Activated CD4-positive, alpha-beta T cell treated with anti-CD3 and anti-CD28 coated beads for 24 hours (primary cell): ENCODE results near the gene TP53I13.

Experiments used
- DNase-seq, 2 donors: peaks; one replicate each; pipeline ENCODE4 v3.0.0-alpha.2; 2020; ENCODE audit warnings: low read depth in 2 of 2

The TP53I13 gene

DNA sequence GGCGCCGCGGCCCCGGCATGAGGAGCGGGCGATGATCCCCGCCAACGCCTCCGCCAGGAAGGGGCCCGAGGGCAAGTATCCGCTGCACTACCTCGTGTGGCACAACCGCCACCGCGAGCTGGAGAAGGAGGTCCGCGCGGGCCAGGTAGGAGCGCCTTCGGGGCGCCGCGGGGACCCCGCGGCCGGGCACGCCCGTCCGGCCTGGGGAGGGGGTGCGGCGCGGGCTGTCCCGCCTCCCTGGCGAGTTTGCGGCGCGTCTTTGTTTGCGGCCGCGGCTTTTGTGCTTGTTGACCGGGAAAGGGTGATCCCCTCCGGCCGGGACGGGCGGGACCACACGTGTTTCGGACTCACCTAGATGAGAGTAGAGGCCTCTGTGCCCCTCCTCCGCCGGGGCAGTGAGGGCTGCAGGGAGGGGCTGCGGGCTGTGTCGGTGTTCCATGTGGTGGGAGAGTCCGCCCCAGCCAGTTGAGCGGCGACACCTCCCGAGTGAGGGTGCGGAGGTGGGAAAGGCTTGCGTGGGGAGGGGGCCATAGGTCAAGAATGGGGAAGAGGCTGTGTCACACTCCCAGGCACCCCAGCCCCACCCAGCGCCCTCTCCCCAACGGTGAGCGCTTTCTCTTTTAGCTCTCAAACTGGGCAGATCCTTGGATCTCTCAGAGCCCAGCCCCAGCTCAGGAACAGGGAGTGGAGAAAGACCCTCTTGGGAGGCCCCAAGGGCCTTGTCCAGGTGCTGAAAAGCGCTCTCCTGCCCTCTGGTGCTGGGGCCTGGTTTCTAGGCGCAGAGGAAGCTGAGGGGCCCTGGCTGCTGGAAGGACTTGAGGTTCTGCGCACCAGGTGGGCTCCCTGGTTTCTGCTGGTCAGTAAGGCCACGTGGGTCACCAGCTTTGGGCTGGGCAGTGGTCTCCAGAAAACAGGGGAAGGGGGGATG, 25.4 kb downstream of the TP53I13 start:
- no peak for DNase-seq

DNA sequence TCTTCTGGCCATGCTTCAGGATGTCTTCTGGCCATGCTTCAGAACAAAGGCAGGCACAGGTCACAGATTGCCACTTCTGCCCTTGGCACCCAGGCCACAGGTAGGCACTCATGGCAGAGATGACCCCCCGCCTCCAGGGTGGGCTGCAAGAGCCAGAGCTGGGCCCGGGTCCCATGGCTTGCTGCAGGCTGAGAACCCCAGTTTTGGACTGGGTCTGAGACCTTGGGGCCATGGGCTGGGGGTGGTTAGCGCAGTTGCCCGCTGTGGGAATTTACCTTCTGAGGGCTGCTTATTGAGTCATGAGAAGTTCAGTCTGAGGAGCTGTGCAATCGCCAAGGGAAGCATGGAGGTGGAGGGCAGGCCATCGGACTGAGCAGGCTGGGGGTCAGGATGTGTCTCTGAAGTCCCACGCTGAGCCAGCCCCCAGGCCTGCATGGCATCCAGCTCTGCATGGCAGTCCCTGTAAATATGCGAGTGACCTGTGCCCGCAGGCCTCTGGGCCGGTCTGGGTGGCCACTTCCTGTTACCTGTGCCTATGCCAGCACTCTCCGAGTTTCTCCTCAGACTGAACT, 26.1 kb downstream of the TP53I13 start:
- DNase-seq, result no peak

DNA sequence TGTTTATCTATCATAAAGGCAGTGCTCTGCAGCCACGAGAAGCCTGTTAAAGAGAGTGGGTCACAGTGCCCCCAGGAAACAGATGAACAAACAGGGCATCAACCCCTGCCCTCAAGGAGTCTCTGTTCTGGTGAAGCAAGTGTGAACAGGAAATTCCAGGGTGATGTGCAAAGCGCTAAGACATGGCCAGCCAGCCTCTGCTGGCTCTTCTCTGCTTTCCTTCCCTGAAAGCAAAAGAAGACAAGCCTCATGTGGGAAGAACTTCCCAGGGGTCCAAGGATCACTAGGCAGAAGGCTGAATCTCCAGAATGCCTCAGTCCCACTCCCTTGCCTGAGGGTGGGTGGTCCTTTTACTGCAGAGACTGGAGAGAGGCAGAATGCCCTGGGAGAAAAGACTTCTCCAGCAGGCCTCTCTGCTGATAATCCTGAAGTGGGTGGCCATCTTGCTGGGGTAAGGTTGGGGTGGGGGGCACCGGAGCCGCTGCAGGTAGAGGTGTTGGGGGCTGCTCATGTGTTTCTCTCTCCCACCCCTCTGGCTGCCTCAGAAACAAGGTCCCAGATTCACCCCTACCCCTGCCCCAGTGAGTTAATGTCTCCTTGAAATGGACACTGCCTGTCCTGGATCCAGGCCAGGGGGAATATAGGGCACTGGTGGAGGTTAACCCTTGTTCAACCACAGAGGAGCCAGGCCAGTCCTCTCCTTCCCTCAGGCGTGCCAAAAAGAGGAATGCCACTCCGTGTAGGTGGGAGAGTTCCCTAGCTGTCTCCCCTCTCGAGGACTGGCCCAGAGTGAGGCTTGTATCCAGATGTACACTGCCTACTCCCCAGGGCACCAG, 26.8 kb downstream of the TP53I13 start:
- no peak for DNase-seq

DNA sequence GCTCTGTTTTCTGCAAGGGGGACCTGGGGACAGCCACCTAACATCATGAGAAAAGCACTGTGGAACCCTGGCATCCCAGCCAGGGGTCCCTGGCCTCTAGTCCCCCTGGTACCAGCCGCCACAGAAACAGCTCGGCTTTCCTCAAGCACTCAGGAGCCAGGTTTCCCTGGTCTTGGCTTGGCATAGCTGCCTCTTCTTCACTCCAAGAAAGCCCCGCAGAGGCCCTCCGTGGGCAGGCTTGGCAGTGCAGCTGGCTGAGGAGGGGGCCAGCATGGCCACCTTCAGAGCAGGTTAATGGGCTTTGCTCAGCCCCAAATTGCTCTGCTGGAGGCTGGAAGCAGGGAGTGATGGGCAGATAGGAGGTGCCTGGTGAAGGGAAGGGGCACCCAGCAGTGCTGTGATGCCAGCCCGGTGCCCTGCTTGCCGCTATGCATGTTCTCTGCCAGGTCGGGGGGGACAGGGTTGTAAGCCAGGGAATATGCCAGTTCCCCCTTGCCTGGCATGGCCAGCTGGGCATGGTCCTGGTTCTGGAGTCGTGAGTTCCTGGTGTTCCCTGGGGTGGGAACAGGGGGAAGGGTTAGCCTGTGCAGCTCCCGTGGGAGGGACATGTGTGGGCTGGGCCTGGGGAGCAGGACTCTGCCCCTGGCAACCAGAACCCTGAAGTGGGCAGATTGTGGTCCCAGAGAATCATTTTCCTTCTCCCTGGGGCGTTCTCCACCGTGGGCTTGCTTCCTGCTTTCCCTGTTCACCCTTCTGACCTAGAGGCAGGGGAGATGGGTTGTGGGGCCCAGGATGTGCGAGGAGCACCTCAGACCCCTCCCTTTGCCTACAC, 27.7 kb downstream of the TP53I13 start:
- DNase-seq, result no peak

DNA sequence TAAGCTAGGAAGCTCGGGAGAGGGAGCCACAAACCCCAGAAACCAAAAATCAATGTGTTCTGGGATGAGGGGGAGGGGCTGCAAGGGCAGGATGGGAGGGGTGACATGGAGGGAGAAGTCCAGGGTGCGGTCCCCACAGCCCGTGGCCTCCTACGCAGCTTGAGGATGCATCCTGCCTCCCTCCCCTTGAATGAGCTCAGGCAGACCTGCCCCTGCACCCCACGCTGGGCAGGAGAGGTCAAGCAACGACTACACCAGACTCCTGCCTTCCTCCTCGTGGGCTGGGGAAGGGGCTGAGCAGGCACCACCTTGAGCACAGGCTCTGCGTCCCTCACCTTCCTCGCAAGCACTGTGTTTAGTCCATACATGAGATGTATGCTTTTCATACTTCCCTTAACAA, 28.3 kb downstream of the TP53I13 start:
- no peak for DNase-seq

DNA sequence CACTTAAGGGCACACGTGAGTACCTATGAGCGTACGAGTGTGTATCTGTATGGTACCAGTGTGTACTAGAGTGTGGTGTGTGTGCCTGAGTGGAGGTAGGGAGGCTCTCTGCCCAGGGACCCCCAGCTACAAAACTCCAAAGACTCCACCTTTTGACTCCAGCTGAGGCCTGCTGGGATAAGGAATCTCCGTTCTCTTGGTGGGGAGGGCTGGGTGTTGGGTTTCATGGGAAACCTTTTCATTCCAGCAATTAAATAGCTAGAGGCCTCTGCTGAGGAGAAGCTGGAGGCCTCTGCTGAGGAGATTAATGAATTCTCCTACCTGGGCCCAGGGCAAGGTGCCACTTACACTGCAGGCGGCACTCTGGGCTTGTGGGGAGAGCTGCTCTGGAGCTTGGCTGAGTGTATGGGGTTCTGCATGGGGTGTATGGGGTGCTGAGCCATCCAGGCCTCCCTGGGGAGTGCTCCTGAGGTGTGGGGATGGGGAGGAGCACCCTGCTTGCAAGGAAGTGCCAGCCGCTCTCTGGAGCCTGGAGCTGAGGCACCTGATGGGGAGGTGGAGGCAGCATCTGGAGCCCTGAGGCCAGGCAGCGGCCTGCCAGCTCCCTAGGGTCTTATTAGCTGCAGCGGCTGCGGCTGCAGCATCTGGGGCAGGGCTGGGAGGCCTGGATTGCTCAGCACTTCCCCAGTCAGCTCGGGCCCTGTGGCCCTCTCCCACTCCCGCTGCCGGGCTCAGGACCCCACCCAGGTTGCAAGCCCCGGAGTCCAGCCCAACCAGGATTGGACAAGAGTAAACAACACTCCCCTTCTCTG, 29.1 kb downstream of the TP53I13 start:
- no peak for DNase-seq

DNA sequence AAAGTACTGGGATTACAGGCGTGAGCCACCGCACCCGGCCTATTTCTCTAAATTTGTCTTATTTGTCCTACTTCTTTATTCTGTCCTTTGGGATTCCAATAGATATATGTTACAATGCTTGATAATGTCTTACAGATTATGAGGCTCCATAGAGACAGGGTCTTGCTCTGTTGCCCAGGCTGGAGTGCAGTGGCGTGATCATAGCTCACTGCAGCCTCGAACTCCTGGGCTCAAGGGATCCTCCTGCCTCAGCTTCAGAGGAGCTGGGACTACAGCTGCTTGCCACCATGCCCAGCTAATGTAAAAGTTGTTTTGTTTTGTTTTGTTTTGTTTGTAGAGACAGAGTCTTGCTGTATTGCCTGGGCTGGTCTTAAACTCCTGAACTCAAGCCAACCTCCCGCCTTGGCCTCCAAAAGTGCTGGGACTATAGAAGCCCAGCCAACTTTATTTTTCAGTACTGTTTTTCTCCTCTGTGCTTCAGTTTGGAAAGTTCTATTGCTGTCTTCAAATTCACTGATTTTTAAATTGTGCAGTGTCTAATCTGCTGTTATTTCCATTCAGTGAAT, 34.7 kb downstream of the TP53I13 start:
- no peak for DNase-seq

DNA sequence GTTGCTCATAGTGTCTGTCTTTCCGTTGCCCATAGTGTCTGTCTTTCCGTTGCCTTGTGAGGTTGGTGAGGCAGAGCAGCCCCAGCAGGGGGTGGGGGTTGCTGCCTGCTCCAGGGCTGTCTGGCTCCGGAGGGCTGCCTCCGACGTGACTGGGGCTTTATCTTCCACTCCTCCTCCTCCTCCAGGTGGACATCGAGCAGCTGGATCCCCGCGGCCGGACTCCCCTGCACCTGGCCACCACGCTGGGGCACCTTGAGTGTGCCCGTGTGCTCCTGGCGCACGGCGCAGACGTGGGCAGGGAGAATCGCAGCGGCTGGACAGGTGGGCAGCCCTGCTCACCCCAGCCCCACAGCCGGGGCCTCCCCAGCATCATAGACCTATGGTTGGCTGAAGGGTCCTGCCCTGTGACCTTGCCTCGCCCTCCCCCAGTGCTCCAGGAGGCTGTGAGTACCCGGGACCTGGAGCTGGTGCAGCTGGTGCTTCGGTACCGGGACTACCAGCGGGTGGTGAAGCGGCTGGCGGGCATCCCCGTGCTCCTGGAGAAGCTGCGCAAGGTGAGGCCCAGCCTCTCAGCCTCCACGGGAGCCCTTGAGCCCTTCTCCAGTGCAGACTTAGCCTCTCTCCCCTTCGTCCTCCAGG, 39.2 kb downstream of the TP53I13 start:
- no peak for DNase-seq

DNA sequence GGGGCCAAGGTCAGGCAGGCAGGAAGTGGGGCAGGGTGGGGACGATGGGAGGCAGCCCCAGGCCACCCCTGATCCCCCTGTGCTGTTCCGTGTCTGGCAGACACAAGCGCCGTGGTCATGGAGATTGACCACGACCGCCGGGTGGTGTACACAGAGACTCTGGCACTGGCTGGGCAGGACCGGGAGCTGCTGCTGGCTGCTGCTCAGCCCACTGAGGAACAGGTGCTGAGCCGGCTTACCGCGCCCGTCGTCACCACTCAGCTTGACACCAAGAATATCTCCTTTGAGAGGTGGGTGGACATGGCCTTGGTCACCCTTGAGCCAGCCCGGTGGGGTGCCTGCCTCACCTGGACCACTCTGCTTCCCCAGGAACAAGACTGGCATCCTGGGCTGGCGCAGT, 40.5 kb downstream of the TP53I13 start:
- DNase-seq, result no peak

DNA sequence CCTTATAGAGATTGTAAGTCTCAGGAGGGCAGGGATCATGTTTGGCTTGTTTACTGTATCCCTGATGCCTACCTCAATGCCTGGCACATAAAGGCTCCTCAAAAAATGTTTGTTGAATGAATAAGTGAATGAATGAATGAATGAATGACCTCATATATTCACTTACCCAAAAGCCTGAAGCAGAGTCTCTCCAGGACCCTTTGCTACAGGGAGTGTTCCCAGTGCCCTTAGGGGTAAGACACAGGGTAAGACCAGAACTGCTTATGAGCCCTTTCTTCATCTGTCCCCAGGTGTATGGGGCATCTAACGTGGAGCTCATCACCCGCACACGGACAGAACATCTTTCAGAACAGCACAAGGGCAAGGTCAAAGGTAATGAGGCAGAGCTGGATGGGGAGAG, 41.9 kb downstream of the TP53I13 start:
- no peak for DNase-seq

DNA sequence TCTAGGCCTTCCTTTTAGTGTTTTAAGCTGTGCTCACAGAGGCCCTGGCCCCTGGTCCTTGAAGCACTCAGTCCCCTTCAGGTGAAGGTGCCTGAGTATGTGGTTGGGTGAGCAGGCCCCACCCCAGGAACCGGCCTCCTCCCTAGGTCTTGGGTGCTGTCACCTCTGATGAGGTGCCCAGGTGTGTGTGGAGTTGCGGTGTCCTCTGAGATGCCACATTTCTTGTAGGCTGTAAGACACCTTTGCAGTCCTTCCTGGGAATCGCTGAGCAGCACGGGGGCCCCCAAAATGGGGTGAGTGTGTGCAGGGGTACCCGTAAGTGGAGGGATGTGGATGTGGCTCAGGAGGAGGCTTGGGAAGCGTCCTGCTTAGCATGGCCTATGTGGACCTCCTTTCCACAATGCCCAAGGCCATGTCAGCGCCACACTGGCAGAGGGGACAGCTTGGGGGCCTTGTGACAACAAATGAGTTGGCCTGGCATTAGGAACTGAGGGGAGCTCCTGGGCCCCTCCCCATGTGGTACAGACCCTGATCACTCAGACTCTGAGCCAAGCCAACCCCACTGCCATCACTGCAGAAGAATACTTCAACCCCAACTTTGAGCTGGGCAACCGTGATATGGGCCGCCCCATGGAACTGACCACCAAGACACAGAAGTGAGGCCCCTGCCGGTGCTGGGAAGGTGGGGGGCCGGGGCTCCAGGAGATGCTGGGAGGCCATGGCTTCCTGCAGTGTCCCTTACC, 43.0 kb downstream of the TP53I13 start:
- no peak for DNase-seq

DNA sequence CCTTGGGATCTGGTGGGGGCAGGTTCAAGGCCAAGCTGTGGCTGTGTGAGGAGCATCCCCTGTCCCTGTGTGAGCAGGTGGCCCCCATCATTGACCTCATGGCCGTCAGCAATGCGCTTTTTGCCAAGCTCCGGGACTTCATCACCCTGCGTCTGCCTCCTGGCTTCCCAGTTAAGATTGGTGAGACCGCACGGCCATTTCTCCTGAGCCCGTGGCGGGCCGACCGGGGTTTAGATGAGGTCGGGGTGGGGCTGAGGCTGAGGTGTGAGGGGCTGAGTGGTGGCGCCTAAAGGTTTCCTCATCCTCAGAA, 43.5 kb downstream of the TP53I13 start:
- DNase-seq, result no peak

DNA sequence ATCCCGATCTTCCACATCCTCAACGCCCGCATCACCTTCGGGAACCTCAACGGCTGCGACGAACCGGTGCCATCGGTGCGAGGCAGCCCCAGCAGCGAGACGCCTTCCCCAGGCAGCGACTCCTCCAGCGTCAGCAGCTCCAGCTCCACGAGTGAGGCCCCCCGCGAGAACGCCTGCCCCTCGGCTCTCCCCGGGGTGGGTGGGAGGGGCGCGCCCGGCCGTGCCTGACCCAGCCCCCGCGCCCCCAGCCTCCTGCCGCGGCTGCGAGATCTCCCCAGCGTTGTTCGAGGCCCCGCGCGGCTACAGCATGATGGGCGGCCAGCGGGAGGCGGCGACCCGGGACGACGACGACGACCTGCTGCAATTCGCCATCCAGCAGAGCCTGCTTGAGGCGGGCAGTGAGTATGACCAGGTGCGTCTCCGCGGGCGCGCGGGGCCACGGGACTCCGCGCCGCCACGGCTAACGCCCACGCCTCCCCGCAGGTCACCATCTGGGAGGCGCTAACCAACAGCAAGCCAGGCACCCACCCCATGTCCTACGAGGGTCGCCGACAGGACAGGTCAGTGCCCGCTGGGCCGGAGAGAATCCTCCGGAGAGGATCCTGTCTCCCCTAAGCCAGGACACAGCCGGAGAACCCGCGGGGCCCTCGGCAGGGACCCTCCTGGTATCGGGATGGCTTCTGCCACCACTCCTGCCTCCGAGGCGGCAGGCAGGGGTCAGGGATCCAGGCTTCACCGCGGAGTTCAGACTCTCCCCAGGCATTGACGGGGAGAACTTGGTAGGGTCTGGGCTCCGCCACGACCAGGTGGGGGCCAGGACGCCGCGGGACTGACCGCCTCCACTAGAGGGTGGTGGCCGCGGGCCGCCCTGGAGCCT, 44.1 kb downstream of the TP53I13 start:
- no peak for DNase-seq

DNA sequence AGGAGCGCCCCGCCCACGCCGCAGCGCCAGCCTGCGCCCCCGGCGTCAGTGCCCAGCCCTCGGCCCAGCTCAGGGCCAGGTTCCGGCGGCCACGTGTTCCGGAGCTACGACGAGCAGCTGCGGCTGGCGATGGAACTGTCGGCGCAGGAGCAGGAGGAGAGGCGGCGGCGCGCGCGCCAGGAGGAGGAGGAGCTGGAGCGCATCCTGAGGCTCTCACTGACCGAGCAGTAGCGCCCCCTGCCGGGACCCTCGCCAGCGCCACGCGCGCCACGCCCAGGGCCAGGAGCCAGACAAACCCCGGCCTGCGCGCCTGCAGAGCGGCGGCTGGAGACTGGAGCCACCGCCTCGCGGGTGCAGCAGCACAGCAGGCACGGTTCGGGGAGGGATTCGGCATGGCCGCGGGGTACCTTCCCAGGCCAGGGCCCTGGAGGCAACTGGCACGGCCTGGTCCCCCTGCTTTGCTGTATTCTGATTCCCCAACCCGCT, 44.9 kb downstream of the TP53I13 start:
- peak; percentile 94 to 97 for DNase-seq

DNA sequence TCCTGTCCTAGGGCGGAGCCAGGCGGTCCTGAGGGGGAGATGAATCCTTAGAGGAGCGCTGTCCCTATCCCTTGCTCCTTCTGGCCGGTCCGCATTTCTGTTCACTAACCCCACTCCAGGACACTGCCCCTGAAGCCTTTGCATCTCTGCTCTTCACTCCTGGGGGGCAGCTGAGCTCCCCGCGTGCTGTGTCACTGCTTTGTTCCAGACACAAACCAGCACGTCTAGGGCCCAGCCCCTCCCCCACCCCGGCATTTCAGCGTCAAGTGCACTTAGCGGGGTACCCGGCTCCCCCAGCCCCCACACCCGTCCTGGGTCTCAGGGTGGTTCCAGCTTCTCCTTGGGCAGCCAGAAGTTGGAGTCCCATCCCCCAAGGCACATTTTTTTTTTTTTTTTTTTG, 45.4 kb downstream of the TP53I13 start:
- DNase-seq, result no peak

DNA sequence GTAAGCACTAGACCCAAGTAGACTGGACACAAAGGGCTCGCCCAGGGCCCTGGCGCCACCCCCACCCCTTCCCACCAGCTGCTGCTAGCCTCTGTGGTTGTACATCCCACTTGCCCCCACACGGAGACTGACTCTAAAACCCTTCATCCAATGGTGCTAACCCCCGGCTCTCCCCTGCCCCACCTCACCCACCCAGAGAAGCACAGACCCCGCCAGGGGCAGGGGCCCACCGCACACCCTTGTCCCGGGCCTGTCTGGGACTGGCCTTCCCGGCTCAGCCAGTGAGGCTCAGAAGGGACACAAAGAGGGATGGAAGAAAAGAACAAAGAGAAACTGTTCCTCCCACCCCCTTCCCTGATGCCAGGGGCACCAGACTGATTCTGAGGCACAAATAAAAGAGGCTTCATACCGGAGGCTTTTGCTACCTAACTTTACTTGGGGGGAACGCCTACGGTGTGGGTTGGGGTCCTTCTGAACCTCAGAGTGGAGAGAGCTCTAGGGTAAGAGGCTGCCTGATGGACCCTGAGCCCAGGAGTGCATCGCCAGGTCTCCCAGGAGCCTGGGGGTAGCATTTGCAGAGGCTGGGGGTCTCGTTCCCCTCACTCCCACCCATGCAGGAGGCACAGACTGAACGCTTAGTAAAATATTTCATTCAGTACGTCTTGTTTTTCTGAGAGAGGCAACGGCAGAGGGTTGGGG, 46.0 kb downstream of the TP53I13 start:
- no peak for DNase-seq

DNA sequence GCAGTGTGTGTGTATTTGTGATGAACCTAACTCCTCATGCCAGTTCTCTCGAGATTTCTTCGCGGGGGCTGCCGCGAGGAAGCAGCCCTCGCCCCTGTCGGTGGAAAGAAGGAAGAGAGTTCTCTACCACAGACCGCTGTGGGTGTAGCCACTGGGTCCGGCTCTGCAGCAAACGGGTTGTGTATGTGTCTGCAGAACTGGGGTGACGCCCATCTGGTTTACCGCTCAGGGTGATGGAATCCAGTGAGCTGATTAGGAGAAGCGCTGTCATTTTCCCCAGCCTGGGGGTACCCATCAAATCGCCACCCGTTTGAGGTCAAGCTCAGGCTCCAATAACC, 46.5 kb downstream of the TP53I13 start:
- no peak for DNase-seq
